Sigmoid colon (tissue), 3 donors: ENCODE results near the gene CHPF.

Experiments used
- POLR2A ChIP-seq, 2 donors: fragments of 450-650 bp; IDR thresholded peaks; one replicate each; pipeline ENCODE4 v1.6.1; 2016; ENCODE audit warnings: antibody characterized with exemption in 2 of 2, mild to moderate bottlenecking in 2 of 2, moderate library complexity in 2 of 2
- TF ChIP-seq, protein P1 (sequence below), 4 experiments: fragments of 450-650 bp in 3 of 4; fragments of 200-600 bp in 1 of 4; IDR thresholded peaks; one replicate each; pipeline ENCODE4 v1.5.1; 2016 to 2019; ENCODE audit warnings: antibody characterized with exemption in 4 of 4, mild to moderate bottlenecking in 3 of 4, moderate library complexity in 2 of 4

DNA sequence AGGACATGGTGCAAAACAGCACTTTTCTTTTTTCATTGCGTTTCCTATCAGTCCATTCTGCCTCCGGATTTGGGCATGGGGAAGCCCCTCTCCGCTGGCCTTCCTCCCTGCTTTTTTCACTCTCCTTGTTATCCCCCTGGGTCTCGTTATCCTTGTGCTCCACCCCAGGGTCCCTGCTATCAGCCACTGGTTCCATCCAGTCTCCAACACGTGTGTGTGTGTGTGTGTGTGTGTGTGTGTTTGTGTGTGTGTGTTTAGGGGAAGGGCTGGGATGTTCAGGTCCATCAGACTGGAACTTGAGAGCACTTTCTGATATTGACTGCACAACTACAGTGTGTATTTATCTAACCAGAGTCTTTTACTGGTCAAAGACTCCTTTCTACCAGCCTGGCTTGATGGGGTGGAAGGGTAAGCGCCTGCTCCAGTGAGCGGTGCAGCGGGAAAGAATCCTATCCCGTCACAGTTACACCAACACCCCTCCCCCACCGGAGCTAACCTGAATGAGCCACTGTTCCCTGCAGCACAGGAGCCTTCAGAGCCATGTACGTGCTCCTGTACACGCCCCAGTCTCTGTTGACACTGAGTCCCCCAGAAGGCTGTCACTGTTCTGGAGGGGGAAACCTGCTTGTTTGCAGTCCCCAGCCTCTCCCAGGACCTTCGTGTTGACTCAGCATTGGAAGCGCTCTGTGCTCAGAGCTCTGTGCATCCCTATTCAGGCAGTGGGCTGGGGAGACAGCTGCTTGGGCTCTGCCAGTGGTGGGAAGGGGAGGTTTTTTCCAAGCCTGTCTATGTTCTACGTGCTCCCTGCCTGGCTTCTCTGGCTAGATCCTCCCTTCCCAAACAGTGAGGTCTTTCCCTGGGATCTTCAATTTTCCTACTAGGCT is 33.1 kb upstream of the CHPF start:
- TF ChIP-seq, protein P1, sequence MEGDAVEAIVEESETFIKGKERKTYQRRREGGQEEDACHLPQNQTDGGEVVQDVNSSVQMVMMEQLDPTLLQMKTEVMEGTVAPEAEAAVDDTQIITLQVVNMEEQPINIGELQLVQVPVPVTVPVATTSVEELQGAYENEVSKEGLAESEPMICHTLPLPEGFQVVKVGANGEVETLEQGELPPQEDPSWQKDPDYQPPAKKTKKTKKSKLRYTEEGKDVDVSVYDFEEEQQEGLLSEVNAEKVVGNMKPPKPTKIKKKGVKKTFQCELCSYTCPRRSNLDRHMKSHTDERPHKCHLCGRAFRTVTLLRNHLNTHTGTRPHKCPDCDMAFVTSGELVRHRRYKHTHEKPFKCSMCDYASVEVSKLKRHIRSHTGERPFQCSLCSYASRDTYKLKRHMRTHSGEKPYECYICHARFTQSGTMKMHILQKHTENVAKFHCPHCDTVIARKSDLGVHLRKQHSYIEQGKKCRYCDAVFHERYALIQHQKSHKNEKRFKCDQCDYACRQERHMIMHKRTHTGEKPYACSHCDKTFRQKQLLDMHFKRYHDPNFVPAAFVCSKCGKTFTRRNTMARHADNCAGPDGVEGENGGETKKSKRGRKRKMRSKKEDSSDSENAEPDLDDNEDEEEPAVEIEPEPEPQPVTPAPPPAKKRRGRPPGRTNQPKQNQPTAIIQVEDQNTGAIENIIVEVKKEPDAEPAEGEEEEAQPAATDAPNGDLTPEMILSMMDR (IDR thresholded peaks at IDR 0.05), result no peak
- no peak for TF ChIP-seq POLR2A (IDR thresholded peaks at IDR 0.05)
